ENCODE results near the gene MIER3.

DNA sequence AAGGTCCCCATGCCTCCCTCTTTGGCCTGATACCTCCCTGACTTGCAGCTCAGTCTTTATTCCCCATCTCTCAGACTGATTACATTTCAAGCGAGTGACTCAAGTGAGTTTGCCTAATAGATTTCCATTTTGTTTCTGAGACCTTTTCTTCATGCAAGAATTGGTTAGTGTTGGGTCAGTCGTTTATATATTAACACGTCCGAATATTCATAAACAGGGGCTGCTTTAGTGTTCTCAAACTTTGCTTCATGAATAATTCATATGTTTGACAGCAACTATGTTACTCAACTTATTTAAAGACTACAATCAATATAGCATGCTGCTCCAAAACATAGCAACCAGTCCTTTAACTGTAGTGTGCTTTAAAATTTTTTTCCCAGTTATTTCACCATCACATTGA lies 36.6 kb upstream of the MIER3 start:
- TF ChIP-seq, protein P1, sequence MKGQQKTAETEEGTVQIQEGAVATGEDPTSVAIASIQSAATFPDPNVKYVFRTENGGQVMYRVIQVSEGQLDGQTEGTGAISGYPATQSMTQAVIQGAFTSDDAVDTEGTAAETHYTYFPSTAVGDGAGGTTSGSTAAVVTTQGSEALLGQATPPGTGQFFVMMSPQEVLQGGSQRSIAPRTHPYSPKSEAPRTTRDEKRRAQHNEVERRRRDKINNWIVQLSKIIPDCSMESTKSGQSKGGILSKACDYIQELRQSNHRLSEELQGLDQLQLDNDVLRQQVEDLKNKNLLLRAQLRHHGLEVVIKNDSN (IDR thresholded peaks at IDR 0.05; ENCODE audit: borderline replicate concordance, low read depth), result no peak
- TF ChIP-seq RFX5 (IDR thresholded peaks at IDR 0.05; ENCODE audit: low read length) (no peak), TAF1 (IDR thresholded peaks at IDR 0.05; ENCODE audit: borderline replicate concordance, low read depth, low read length) (no peak), RAD21 (IDR thresholded peaks at IDR 0.05; ENCODE audit: low read length) (no peak), POLR2AphosphoS5 (IDR thresholded peaks at IDR 0.05; ENCODE audit: low read depth, low read length) (no peak)
- TF ChIP-seq, protein P2, sequence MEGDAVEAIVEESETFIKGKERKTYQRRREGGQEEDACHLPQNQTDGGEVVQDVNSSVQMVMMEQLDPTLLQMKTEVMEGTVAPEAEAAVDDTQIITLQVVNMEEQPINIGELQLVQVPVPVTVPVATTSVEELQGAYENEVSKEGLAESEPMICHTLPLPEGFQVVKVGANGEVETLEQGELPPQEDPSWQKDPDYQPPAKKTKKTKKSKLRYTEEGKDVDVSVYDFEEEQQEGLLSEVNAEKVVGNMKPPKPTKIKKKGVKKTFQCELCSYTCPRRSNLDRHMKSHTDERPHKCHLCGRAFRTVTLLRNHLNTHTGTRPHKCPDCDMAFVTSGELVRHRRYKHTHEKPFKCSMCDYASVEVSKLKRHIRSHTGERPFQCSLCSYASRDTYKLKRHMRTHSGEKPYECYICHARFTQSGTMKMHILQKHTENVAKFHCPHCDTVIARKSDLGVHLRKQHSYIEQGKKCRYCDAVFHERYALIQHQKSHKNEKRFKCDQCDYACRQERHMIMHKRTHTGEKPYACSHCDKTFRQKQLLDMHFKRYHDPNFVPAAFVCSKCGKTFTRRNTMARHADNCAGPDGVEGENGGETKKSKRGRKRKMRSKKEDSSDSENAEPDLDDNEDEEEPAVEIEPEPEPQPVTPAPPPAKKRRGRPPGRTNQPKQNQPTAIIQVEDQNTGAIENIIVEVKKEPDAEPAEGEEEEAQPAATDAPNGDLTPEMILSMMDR (IDR thresholded peaks at IDR 0.05), result no peak
- TF ChIP-seq, protein P3, sequence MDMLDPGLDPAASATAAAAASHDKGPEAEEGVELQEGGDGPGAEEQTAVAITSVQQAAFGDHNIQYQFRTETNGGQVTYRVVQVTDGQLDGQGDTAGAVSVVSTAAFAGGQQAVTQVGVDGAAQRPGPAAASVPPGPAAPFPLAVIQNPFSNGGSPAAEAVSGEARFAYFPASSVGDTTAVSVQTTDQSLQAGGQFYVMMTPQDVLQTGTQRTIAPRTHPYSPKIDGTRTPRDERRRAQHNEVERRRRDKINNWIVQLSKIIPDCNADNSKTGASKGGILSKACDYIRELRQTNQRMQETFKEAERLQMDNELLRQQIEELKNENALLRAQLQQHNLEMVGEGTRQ (IDR thresholded peaks at IDR 0.05; ENCODE audit: borderline replicate concordance, low read depth, low read length), result no peak
- TF ChIP-seq, protein P4, sequence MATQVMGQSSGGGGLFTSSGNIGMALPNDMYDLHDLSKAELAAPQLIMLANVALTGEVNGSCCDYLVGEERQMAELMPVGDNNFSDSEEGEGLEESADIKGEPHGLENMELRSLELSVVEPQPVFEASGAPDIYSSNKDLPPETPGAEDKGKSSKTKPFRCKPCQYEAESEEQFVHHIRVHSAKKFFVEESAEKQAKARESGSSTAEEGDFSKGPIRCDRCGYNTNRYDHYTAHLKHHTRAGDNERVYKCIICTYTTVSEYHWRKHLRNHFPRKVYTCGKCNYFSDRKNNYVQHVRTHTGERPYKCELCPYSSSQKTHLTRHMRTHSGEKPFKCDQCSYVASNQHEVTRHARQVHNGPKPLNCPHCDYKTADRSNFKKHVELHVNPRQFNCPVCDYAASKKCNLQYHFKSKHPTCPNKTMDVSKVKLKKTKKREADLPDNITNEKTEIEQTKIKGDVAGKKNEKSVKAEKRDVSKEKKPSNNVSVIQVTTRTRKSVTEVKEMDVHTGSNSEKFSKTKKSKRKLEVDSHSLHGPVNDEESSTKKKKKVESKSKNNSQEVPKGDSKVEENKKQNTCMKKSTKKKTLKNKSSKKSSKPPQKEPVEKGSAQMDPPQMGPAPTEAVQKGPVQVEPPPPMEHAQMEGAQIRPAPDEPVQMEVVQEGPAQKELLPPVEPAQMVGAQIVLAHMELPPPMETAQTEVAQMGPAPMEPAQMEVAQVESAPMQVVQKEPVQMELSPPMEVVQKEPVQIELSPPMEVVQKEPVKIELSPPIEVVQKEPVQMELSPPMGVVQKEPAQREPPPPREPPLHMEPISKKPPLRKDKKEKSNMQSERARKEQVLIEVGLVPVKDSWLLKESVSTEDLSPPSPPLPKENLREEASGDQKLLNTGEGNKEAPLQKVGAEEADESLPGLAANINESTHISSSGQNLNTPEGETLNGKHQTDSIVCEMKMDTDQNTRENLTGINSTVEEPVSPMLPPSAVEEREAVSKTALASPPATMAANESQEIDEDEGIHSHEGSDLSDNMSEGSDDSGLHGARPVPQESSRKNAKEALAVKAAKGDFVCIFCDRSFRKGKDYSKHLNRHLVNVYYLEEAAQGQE (IDR thresholded peaks at IDR 0.05; ENCODE audit: low read depth, low read length), result no peak
- TF ChIP-seq, protein P5, sequence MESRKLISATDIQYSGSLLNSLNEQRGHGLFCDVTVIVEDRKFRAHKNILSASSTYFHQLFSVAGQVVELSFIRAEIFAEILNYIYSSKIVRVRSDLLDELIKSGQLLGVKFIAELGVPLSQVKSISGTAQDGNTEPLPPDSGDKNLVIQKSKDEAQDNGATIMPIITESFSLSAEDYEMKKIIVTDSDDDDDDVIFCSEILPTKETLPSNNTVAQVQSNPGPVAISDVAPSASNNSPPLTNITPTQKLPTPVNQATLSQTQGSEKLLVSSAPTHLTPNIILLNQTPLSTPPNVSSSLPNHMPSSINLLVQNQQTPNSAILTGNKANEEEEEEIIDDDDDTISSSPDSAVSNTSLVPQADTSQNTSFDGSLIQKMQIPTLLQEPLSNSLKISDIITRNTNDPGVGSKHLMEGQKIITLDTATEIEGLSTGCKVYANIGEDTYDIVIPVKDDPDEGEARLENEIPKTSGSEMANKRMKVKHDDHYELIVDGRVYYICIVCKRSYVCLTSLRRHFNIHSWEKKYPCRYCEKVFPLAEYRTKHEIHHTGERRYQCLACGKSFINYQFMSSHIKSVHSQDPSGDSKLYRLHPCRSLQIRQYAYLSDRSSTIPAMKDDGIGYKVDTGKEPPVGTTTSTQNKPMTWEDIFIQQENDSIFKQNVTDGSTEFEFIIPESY (IDR thresholded peaks at IDR 0.05; ENCODE audit: borderline replicate concordance, low read depth), result no peak
